GM12872 (cell line): ENCODE measurements around the gene CST5.

Source experiments
- TF ChIP-seq, protein P1 (sequence below): IDR thresholded peaks from 3 replicates; pipeline ENCODE4 v1.5.1; 2011; ENCODE audit warnings: low read depth, mild to moderate bottlenecking, low read length, moderate library complexity; ENCODE audit not compliant: insufficient read depth

Gene CST5

DNA sequence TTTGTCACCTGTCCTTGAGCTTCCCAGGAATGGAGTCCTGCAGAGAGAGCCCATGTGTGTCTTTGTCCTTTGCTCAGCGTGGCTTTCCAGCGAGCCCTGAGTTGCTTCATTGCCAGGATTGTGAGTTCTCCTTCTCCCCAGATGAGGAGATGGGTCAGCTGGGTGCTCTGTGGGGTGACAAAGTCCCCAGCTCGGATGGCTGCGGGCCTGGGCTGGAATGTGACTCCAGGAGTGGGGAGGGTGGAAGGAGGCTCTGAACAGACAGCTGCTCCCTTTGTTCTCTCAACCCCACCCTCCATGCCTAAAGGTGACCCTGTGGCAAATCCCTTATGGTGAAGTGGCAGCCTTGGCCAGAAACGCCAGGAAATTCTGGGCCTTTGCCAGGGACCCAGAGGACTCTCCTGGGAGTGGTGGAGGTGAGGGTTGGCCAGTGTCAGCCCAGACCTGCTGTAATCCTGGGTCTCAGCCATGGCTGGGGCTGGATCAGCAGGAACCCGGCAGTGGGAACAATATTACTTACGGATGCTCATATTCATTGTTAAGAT is 44.4 kb upstream of the CST5 start:
- TF ChIP-seq, protein P1, sequence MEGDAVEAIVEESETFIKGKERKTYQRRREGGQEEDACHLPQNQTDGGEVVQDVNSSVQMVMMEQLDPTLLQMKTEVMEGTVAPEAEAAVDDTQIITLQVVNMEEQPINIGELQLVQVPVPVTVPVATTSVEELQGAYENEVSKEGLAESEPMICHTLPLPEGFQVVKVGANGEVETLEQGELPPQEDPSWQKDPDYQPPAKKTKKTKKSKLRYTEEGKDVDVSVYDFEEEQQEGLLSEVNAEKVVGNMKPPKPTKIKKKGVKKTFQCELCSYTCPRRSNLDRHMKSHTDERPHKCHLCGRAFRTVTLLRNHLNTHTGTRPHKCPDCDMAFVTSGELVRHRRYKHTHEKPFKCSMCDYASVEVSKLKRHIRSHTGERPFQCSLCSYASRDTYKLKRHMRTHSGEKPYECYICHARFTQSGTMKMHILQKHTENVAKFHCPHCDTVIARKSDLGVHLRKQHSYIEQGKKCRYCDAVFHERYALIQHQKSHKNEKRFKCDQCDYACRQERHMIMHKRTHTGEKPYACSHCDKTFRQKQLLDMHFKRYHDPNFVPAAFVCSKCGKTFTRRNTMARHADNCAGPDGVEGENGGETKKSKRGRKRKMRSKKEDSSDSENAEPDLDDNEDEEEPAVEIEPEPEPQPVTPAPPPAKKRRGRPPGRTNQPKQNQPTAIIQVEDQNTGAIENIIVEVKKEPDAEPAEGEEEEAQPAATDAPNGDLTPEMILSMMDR: no peak

DNA sequence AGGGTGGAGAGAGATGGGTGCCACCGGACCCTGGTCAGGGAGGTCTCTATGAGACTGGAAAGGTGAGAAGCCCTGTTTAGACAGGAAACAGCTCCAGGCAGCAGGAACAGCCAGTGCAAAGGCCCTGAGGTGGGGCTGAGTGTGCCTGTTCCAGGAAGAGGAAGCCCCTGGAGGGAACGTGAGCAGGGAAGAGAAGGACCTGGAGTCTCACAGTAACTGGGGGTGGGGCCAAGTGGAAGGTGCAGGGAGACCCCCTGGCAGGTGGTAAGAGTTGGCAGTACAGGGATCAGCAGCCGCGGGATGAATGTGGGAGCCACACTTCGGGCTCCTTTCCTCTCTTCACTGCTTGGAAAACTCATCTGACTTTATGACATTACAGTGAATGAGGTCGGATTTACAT is 43.8 kb upstream of the CST5 start:
- TF ChIP-seq, protein P1: no peak

DNA sequence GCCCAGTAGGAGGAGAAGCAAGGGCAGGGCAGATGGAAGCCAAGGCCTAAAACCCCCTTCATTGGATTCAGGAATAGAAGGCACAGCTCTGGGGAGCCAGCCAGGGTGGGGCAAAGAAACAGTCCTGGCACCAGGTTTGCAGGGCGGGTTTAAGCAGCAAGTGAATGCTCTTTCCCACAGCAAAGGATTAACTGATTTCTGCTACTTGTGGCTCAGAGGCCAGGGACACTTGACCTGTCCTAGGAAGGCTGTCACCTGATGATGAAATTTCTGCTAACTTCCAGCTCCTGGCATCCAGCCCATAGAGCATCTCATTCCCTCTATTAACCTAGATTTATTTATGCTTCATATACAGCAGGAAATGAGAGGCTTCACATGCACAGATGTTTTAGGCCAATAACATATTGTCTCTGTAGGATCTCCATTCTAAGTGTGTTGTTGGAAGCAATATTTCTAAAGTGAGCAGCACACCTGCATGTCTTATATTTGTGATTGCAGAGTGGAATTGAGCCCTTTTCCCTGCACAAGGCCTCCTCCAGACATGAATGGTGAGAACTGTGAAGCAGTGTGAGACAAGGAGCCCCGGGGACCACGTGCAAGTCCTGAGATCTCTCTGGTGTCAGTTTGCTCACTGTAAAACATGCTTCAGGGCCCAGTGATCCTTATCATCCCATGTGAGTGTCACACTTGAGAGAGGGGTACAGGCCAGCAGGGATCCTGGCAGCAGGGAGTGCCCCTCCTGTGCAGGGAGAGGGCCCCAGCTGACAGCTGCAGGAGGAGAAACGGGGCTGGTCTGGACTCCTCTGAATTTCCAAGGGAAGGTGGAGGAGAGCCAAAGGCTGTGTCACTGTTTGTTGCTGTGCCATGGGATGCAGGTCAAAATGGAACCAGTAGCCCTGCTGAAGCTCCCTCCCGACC is 41.1 kb upstream of the CST5 start:
- TF ChIP-seq, protein P1: no peak

DNA sequence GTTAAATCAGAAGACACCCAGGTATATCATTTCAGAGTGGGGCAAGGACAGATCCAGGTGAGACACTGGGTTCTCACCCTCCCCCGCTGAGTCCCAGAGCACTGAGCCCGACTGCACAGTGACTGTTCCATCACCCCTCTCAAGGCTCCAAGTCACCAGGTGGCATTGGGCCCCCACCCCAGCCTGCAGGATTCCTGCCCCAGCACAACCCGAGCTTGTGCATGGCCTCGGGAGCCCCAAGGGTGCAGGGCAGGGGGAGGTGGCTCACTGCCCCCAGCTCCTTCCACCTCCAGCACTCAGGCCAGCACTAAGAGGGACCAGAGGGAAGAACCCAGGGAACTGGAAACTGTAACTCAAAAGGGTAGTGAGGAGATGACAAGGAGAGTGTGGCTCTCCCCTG is 39.3 kb upstream of the CST5 start:
- TF ChIP-seq, protein P1: no peak

DNA sequence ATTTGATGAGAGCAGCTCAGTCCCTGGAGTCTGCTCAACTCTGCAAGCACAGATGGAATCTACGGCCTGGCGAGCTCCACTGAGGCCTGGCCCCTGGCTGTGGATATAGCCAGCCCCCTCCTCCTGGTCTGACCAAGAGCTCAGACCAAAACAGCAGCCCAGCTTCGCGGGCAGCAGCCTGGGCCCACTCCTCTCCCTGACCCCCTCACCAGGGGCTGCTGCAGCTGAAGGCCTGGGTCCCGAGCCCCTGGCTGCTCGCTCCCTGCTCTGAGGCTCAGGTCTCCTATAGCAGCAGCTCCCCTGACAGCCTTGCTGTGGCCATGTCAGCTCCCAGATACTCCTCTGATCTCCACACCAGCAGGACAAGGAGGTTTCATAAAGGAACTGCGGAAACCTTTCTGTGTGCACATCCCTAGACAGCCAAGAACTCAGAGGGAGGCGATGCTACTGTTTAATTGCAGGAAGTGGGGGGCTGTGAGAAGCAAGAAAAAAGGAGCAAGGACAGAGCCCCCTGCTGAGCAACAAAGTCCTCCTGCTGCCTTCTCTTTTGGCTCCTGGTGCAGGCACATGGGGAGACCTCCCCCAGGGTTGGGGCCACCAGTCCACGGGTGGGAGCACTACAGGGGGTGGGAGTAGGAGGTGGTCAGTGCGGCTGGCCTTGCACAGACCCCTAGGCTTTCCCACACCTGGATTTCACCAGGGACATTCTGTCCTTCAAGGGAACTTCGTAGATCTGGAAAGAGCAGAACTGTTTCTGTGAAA is 38.7 kb upstream of the CST5 start:
- TF ChIP-seq, protein P1: no peak

DNA sequence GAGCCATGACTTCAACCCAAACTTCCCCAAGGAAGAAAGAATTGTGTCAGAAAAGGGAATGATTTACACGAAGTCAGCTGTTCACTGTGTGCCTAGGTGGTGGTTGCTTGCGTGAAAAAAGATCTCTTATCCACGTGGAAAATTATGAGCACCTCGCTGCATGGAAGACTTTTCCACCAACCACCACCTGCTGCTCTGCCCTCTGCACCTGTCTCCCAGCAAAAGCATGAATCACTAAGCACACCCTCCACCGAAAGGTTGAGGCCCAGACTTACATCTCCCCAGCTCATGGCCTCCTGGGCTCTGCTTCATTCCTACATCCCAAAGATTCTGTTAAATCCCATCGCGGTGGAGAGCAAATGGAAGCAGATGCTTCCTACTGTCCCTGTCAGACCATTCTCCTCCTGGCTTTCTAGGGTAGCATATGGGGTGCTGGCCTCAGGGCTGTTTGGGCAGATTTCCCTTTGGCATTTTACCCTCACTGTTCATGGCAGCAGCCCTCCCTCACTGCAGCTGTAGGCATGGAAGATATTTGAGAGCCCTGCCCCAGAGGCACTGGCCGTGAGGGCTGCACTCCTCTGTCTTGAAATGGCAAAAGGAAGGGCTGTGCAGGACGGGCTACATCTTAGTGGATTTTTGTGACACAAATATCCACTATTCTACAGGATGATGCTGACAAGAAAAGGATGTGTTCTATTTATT is 37.6 kb upstream of the CST5 start:
- TF ChIP-seq, protein P1: no peak

DNA sequence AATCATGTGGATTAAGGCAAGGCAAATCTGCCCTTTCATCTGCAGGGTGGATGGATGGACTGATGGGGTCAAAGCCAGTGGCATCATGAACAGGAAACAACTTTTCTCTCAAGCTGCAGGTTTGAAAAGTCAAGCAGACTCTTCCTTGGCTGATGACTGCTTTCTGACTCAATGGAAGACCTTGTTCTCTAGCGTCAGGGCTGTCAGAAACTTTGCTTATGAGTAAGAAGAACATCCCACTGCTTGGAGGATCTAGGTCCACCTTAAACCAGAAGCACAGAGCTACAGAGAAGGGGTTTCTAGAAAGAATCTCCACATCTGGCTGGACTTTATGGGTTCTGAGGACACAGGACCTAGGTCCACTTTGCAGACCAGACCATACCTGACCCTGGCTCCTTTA is 36.3 kb upstream of the CST5 start:
- TF ChIP-seq, protein P1: no peak
